KOPT-K1 (cell line): ENCODE data around the gene TBP.
"Not testable (repeated sequence)": the region's sequence is repeated elsewhere in the genome, so short reads cannot be mapped to it uniquely, and the experiment has no call there.

Experiments used
- H3K27ac ChIP-seq: fragments of 200-600 bp; sonication (generic); 2 replicates; pipeline ENCODE4 v1.5.1; 2016; ENCODE audit warnings: antibody characterized with exemption, mild to moderate bottlenecking, low read depth, low read length; ENCODE audit not compliant: poor library complexity, severe bottlenecking
- H3K36me3 ChIP-seq: fragments of 200-600 bp; sonication (generic); 2 replicates; pipeline ENCODE4 v1.5.1; 2017; ENCODE audit warnings: antibody characterized with exemption, mild to moderate bottlenecking, low read length, moderate library complexity; ENCODE audit not compliant: insufficient read depth
- H3K9me3 ChIP-seq: fragments of 200-600 bp; sonication (generic); 2 replicates; pipeline ENCODE4 v1.5.1; 2017; ENCODE audit warnings: antibody characterized with exemption, low read length, mild to moderate bottlenecking; ENCODE audit not compliant: insufficient read depth, poor library complexity, severe bottlenecking

The TBP gene

DNA sequence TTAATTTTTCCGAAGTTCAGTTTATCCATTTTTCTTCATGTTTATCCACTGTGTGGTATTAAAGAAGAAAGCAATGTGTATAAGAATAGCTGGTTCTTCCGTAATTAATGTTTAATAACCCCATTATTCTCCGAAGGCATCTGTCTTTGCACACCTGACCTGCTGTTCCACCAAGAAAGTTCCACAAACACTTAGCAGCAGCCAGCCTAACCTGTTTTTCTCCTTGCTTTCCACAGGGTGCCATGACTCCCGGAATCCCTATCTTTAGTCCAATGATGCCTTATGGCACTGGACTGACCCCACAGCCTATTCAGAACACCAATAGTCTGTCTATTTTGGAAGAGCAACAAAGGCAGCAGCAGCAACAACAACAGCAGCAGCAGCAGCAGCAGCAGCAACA is 7.4 kb downstream of the TBP start:
- Histone ChIP-seq H3K27ac (no peak overlapping the region), H3K9me3 (no peaks in the 10 kb centered on the region), H3K36me3 (peaks cover 96% of the 10 kb centered on the region)

DNA sequence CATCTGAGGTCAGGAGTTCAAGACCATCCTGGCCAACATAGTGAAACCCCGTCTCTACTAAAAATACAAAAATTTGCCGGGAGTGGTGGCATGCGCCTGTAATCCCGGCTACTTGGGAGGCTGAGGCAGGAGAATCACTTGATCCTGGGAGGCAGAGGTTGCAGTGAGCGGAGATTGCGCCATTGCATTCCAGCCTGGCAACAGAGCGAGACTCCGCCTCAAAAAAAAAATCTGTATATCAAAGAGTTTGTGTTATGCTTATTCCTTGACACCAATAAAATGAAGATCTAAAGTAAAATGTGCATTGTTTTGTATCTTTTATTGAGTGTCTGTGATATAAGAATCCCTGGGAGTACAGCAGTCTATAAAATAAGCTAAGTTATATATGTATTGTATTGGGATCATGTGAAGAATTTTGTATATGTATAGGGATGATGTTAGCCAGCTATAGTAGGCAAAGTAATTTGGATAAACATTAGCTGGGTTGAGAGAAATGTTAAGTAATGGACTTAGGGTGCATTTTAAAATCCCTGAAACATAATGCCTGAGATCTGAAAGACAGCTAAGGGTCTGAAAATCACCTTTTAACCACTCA is 10.9 kb downstream of the TBP start:
- peaks cover 96% of the 10 kb centered on the region for H3K36me3 ChIP-seq

DNA sequence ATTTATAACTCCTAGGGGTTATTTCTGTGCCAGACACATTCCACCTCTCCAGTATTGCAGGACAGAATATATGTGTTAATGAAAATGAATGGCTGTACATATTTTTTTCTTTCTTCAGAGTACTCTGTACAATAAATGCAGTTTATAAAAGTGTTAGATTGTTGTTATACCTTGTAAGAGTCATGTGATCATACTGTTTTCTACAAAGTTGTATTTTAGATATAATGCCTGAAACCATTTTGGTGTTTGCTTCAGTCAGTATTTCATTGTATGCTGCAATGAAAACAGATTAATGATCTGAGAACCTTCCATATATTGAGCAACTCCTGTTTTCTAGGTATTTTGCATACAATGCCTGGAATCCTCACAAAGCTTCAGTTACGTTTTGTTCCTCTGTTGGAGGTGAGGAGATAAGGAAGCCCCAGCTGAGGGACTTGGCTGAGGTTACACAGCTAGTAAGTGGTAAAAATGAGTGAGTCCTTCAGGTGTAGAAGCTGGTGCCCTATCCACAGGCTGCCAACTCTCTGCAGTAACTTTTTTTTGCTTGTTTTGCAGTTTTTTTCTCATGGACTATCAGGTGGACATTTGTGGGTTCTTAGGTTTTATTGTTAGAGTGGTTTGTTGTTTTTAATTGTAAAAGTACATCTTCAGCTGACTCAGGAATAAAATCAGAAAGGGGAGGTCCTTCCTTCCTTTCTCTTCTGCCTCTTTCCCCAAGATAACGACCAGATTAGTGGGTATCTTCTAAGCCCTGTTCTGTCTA is 18.7 kb downstream of the TBP start:
- H3K36me3 ChIP-seq = peaks cover 98% of the 10 kb centered on the region
- no peak overlapping the region for H3K27ac ChIP-seq
- no peaks in the 10 kb centered on the region for H3K9me3 ChIP-seq

More for the DNA sequence above, 10.9 kb downstream of the TBP start:
- Histone ChIP-seq H3K27ac (no peak overlapping the region), H3K9me3 (no peaks in the 10 kb centered on the region)

GRCh38 chr6:170575250-170575649 is 21.1 kb downstream of the TBP start:
- H3K36me3 ChIP-seq = peaks cover 100% of the 10 kb centered on the region
- H3K9me3 ChIP-seq = no peaks in the 10 kb centered on the region
- H3K27ac ChIP-seq = no peak overlapping the region

DNA sequence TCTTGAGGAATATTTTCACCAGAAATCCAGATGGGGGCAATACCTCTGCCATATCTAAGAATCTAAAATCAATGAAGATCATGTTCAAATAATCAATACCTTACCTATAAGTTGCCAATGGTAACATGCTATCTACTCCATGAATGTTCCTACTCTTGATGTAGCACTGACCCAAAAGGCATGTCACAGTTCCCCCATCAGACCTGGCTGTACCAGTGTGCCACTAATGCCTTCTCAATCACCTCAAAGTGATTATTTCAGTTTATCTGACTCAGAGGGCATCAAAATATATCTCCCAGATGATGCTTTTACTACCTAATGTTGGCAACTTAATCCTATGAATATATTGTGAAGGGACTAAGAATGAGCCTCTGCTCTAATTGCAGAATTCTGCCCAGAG is 24.7 kb downstream of the TBP start:
- H3K9me3 ChIP-seq = no peaks in the 10 kb centered on the region
- H3K36me3 ChIP-seq = peaks cover 94% of the 10 kb centered on the region
- H3K27ac ChIP-seq = no peak overlapping the region

DNA sequence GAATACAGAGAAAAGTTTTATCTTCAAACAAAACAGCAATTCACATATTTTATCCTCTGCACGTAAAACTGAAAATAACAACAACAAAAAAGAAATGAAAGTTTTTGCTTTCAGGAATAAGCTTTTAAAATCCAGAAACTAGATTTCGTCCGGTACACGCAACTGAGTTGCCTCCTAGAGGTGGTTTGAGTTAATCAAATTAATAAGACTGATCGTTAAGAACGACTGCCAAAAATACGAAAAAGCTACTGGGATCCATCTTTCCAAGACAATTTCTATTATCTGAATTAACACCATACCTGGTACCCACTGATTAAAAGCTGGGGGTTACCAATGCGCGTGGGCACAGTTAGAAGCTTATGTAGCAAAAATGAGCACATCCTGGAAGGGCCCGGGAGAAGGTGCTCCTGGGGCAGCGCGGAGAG is 29.6 kb downstream of the TBP start:
- H3K9me3 ChIP-seq = no peaks in the 10 kb centered on the region
- H3K27ac ChIP-seq = peak overlapping the region; percentile 79
- peaks cover 45% of the 10 kb centered on the region for H3K36me3 ChIP-seq

DNA sequence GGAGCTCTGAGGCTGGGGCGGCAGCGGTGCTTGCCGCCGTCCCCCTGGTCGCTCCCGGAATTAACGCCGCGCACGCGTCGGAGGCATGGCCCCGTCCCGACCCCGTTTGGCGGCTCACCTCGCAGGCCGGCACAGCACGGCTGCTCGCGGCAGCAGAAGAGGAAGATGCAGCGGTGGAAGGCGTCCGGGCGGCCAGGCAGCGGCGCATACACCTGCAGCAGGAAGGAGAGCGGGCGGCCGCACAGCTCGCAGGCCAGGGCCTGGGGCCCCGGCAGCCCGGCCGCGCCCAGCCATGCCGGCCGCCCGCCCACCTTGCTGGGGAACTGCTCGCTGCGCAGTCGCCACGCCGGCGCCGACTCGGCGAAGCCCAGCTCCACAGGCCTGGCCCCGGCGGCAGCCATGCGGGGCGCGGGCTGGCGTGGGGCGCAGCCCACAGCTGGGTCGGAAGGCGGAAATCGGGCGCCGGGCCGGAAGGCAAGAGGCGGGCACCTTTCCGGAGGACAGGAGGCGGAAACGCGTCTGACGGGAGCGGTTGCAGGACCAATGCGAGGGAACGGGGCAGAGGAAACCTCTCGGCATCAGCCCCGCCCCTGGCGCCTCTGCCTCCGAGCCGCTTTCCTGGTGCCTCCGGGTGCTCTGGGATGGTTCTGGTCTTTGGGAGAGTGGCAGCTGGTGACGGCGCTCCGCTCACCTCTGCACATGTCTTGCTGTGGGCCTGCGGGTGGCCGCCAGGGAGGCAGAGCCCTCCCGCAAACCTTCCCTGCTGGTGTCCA is 30.2 kb downstream of the TBP start, which contains the start of gene PDCD2:
TSS of gene PDCD2 (minus strand) at position 457 of the 773 bp plus-strand sequence. CDS start at position 401, 56 bp downstream.
- H3K27ac ChIP-seq = peak within 1 kb of the TSS; percentile 79
- peaks cover 39% of the 10 kb centered on the region for H3K36me3 ChIP-seq
- H3K9me3 ChIP-seq = no peaks in the 10 kb centered on the region

DNA sequence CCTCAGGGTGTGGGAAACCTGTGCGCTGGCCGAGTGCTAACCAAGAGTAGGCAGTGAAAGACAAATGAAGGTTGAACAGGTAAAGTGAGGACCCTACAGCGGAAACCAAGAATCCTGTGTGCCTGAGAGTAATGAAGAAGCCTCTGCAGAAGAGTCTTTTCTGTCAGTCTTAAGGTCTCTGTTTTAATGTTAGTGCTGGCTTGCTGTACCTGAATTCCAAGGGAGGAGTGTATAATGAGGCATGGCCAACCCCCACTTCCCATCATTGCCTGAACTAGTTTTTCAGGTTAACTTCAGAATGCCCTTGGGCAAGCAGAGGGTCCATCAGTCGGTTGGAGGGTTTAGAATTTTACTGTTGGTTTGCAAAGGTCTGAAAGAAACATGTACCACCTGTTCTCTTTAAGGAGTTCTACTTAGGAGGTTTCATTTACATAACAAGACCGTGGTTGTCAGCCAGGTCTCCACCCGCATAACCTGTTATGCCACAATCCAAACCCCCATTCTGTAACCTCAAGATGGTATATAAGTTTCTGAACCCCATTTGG is 30.9 kb downstream of the TBP start:
- Histone ChIP-seq H3K27ac (peak overlapping the region; percentile 79), H3K9me3 (peaks cover 5% of the 10 kb centered on the region), H3K36me3 (peaks cover 32% of the 10 kb centered on the region)

GRCh38 chr6:170590725-170591124 is 36.6 kb downstream of the TBP start:
- Histone ChIP-seq H3K36me3 (no peaks in the 10 kb centered on the region), H3K9me3 (peaks cover 41% of the 10 kb centered on the region), H3K27ac (no peak overlapping the region)

- peaks cover 22% of the 10 kb centered on the region for H3K9me3 ChIP-seq
- H3K36me3 ChIP-seq = no peaks in the 10 kb centered on the region
- no peak overlapping the region for H3K27ac ChIP-seq
These were observed 42.3 kb downstream of the TBP start for GRCh38 chr6:170596426-170596825.

GRCh38 chr6:170597278-170597677 is 43.1 kb downstream of the TBP start:
- H3K27ac ChIP-seq = no peak overlapping the region
- no peaks in the 10 kb centered on the region for H3K36me3 ChIP-seq
- peaks cover 14% of the 10 kb centered on the region for H3K9me3 ChIP-seq

DNA sequence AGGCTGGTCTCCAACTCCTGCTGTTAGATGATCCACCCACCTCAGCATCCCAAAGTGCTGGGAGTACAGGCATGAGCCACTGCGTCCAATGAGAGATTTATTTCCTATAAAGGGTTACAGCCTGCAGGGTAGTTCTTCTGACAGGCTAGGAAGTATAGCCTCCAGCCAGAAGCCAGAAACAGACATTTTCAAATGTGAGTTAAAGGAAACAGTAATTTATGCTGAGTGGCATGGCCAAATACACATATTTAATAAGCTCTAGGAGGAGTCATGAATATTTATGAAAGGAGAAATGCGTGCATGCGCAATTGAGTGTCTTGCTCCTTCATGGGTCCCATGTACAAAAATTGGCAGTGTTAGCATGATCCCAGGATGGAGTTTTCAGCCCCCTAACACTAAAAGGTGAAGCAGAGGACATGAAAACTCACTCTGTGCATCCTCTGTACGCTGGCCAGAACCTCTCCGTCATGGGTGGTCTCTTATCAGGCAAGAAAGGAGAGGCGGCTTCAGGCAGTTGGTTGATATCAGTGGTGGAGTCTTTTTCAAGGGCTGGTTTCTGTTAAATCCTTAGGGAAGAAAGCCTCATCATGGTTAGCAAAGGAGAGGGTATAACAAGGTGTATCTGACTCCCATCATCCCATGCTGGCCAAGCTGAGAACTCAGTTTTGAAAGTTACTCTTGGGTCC is 51.5 kb downstream of the TBP start:
- no peaks in the 10 kb centered on the region for H3K36me3 ChIP-seq
- H3K27ac ChIP-seq = no peak overlapping the region
- H3K9me3 ChIP-seq = no peaks in the 10 kb centered on the region

- H3K9me3 ChIP-seq, H3K36me3 ChIP-seq, H3K27ac ChIP-seq: not testable (repeated sequence)
These were observed 55.1 kb downstream of the TBP start for GRCh38 chr6:170609225-170609624.

GRCh38 chr6:170612256-170612804 is 58.2 kb downstream of the TBP start:
- not testable (repeated sequence) for H3K9me3 ChIP-seq, H3K27ac ChIP-seq, H3K36me3 ChIP-seq
